ENCODE results near the gene AKT3. TPM values are rescaled to one million over a fixed set of nuclear protein-coding genes. Genes with fewer than 3 reads are reported as not detected.

Gene AKT3
- total RNA-seq, 2 donors from 2014 or later = 46.0 to 85.8 TPM

DNA sequence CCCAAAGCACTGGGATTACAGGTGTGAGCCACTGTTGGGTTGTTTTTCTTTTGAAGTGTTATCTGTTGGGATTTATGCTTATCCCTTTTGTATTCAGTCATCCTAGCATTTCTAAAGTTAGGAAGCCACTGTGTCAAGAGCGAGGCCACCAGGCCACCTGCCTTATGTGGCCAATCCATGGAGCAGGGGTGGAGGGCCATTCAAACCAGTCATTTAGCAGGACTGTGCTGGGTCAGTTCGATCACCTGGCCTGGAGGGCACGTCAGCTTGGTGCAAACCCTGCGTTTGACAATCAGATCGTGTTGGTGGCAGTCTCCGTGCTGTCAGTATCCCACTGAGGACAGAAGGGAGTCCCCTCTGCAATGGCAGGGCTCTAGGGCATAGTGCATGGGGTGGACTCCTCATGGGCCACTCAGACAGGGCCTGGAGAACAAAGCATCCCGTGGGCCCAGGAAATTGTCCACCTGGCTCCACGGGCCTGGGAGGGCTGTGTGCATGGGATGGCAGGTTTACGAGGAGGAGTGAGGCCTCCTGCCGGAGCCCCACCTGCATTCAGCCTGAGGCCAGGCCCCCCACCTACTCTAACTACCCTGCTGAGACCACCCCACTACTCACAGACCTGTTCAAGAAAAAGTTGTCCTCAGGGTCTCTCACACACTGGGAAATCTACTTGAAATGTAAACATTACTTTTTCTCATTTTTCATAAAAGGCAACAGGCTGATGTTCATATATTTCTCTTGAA lies 351.9 kb downstream of the AKT3 start:
- Histone ChIP-seq H3K27ac (no peak overlapping the region), H3K27me3 (replicated peaks; ENCODE audit: insufficient read depth) (no peaks in the 10 kb centered on the region), H3K4me1 (ENCODE audit: control insufficient read depth in 1 of 2, low read depth in 2 of 2) (peaks cover 0 to 14% of the 10 kb centered on the region in 2 donors), H3K9me3 (no peaks in the 10 kb centered on the region), H3K36me3 (no peaks in the 10 kb centered on the region), H3K4me3 (no peak overlapping the region)
- DNase-seq (ENCODE audit: low spot score) (no peak), ATAC-seq (ENCODE audit: insufficient number of reproducible peaks, low FRiP score, low read depth) (no peak)
- TF ChIP-seq, protein P1, sequence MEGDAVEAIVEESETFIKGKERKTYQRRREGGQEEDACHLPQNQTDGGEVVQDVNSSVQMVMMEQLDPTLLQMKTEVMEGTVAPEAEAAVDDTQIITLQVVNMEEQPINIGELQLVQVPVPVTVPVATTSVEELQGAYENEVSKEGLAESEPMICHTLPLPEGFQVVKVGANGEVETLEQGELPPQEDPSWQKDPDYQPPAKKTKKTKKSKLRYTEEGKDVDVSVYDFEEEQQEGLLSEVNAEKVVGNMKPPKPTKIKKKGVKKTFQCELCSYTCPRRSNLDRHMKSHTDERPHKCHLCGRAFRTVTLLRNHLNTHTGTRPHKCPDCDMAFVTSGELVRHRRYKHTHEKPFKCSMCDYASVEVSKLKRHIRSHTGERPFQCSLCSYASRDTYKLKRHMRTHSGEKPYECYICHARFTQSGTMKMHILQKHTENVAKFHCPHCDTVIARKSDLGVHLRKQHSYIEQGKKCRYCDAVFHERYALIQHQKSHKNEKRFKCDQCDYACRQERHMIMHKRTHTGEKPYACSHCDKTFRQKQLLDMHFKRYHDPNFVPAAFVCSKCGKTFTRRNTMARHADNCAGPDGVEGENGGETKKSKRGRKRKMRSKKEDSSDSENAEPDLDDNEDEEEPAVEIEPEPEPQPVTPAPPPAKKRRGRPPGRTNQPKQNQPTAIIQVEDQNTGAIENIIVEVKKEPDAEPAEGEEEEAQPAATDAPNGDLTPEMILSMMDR (IDR thresholded peaks at IDR 0.05) = no peak

DNA sequence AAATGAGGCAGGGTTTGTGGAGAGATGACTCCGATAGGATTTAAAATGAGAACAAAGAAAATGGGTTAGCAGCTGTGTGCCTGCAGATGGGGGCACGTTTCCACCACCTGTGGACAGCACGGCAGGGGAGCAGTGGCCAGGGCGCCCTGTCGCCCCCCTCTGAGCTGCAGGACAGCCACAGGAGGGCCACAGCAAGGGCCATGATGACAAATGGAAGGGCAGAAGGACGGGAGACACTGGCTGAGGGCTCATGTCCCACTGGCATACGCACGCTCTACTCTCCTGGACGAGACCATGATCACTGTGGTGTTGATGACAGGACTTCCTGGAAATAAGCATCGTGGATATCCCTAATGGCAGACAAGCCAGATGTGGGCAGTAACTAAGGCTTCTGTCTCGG lies 353.2 kb downstream of the AKT3 start:
- Histone ChIP-seq H3K27me3 (replicated peaks; ENCODE audit: insufficient read depth) (no peaks in the 10 kb centered on the region), H3K27ac (peak overlapping the region in 1 of 2 donors; percentile 53), H3K4me3 (no peak overlapping the region), H3K4me1 (ENCODE audit: control insufficient read depth in 1 of 2, low read depth in 2 of 2) (peaks cover 0 to 14% of the 10 kb centered on the region in 2 donors), H3K36me3 (no peaks in the 10 kb centered on the region), H3K9me3 (no peaks in the 10 kb centered on the region)
- TF ChIP-seq, protein P1 (IDR thresholded peaks at IDR 0.05) = no peak
- ATAC-seq (ENCODE audit: insufficient number of reproducible peaks, low FRiP score, low read depth) = no peak
- no peak for DNase-seq (ENCODE audit: low spot score)

DNA sequence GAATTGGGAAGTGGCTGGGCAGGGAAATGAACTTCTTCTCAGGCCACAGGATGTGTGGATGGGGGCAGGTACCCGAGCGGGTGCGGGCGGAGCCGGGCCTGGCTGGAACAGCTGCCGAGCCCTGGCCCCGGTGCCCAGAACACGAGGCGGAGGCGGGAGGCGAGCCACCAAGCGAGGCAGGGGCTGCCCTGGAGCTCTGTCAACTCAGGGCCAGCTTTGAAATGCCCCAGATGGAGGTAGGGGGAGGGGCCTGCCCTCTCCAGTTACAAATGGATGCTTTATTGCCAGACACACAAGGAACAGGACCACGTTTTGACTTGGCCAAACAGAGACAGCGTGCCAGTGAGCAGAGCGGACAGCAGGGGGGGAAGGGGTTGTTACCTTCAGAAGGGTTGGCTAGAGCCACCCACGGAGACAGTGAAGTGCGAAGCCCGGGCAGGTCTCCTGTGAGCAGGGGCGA lies 353.8 kb downstream of the AKT3 start:
- H3K4me1 ChIP-seq (ENCODE audit: control insufficient read depth in 1 of 2, low read depth in 2 of 2) = peaks cover 0 to 14% of the 10 kb centered on the region in 2 donors
- no peaks in the 10 kb centered on the region for H3K9me3 ChIP-seq
- ATAC-seq (ENCODE audit: insufficient number of reproducible peaks, low FRiP score, low read depth) (no peak), DNase-seq (ENCODE audit: low spot score) (no peak)
- TF ChIP-seq, protein P1 (IDR thresholded peaks at IDR 0.05) = no peak
- H3K36me3 ChIP-seq = no peaks in the 10 kb centered on the region
- H3K27ac ChIP-seq = peak overlapping the region; percentile 53 to 75
- peak overlapping the region; percentile 15 for H3K4me3 ChIP-seq
- H3K27me3 ChIP-seq (replicated peaks; ENCODE audit: insufficient read depth) = no peaks in the 10 kb centered on the region

DNA sequence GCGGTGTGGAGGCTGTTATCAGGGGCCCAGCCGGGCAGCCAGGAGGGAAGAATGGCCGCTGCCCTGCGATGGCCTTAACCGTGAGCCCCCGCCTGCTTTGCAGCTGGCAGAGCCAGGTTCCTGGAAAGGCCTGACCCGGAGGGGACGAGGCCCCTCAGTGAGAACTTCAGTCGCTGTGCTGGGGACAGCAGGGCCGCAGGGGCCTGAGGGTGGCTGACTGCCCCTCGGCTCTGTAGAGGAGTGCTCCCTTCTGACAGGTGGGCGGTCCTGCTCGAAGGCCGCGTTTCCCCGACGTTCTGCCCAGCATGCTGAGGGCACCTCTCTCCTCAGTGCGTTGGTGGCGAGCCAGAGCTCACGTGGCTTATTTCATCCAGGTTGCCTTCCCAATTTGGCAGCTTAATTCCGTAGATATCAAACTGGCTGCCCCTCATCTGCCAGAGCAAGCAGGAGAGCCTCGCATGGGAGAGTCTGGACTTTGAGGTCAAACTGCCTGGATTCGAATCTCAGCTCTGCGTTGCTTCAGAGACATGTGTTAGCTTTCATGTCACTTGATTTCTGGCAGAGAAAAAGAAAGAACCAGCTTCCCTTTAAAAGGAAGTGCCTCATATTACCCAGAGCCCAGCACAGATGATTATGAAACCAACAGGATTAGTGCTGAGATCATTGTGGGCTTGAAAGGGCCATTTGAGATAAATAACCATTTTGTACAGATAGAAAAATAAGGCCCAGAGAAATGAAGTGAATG lies 354.4 kb downstream of the AKT3 start:
- Histone ChIP-seq H3K27ac (peak overlapping the region; percentile 53 to 75), H3K36me3 (no peaks in the 10 kb centered on the region), H3K9me3 (no peaks in the 10 kb centered on the region), H3K4me3 (peak overlapping the region; percentile 15), H3K4me1 (ENCODE audit: control insufficient read depth in 1 of 2, low read depth in 2 of 2) (peaks cover 0 to 14% of the 10 kb centered on the region in 2 donors), H3K27me3 (replicated peaks; ENCODE audit: insufficient read depth) (no peaks in the 10 kb centered on the region)
- ATAC-seq (ENCODE audit: insufficient number of reproducible peaks, low FRiP score, low read depth) (peak; percentile 54), DNase-seq (ENCODE audit: low spot score) (no peak)
- TF ChIP-seq, protein P1 (IDR thresholded peaks at IDR 0.05) = no peak

DNA sequence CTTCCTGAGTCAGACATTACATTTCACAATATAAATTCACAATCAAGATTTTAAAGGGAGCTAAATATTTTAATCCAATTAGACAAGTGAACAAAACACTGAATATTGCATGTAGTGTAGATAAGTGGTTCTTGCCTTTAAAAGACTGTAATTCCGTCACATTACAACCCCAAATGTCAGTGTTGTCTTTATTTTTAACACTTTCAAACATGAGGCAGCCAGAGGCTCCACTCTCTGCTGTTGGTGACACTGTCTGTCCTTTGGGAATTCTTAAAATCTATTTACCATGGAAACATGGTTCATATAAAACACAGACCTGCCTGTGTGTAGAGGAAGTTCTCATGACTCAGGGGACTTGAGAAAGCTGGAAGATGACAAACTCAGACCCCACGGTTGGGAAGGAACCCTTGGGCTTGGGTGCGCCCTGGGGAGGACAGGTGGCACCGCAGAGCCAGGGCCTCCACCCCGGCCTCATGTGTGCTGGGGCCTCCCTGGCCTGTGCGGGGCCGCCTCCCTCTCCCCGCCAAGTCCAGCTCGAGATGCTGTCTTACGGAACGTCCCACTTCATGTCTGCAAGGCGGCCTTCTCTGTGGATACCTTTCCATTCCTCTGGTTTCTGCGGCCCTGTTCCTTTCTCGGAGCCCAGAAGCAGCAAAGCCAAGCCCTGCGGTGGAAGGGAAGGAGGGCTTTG lies 355.2 kb downstream of the AKT3 start:
- DNase-seq (ENCODE audit: low spot score) (no peak), ATAC-seq (ENCODE audit: insufficient number of reproducible peaks, low FRiP score, low read depth) (no peak)
- Histone ChIP-seq H3K27me3 (replicated peaks; ENCODE audit: insufficient read depth) (no peaks in the 10 kb centered on the region), H3K4me3 (no peak overlapping the region), H3K36me3 (no peaks in the 10 kb centered on the region), H3K4me1 (ENCODE audit: control insufficient read depth in 1 of 2, low read depth in 2 of 2) (peaks cover 0 to 14% of the 10 kb centered on the region in 2 donors), H3K27ac (peak overlapping the region; percentile 53 to 75), H3K9me3 (no peaks in the 10 kb centered on the region)
- TF ChIP-seq, protein P1 (IDR thresholded peaks at IDR 0.05) = no peak

Data from thoracic aorta (tissue), 2 donors.